PC-3 (cell line): Measurements from ENCODE around the gene GFRA1. TPM values are rescaled to one million over a fixed set of nuclear protein-coding genes. Genes with fewer than 3 reads are reported as not detected.

Source experiments
- ATAC-seq: fragments of 200-7000 bp; cut with Tn5 transposase; 2 replicates; pipeline ENCODE4 v1.9.1; 2020; ENCODE audit warnings: mild to moderate bottlenecking, moderate library complexity
- BruUV-seq: library from RNA; stranded (reverse); fragments of 400-500 nt; replicated peaks from 2 replicates; lab custom pipeline; 2021; lab: Mats Ljungman, UMichigan
- CTCF ChIA-PET: fragments of 300-600 bp; sonication (Branson Sonifier 250); formaldehyde crosslinking; loops from one replicate; lab custom pipeline; 2022; ENCODE audit warnings: antibody characterized with exemption; lab: Charles Lee
- POLR2A ChIA-PET: fragments of 300-600 bp; sonication (Branson Sonifier 250); formaldehyde crosslinking; loops from one replicate; lab custom pipeline; 2022; ENCODE audit warnings: antibody characterized with exemption; ENCODE audit not compliant: unreplicated experiment; lab: Charles Lee
- DNase-seq: peaks from one replicate; pipeline ENCODE4 v3.0.0-alpha.2; 2015
- H2AFZ ChIP-seq: fragments of 300-600 bp; sonication (generic); 2 replicates; pipeline ENCODE4 v1.6.0; 2016; ENCODE audit warnings: antibody characterized with exemption, low read length
- H3F3A ChIP-seq: fragments of 300-600 bp; sonication (generic); one replicate; pipeline ENCODE4 v1.6.0; 2017; ENCODE audit warnings: antibody characterized with exemption, low read length, control low read depth, mild to moderate bottlenecking; ENCODE audit not compliant: unreplicated experiment
- H3K27ac ChIP-seq: fragments of 300-600 bp; sonication (generic); 2 replicates; pipeline ENCODE4 v1.5.1; 2016; ENCODE audit warnings: mild to moderate bottlenecking, low read length
- H3K27me3 ChIP-seq: fragments of 300-600 bp; sonication (generic); 2 replicates; pipeline ENCODE4 v1.6.1; 2016; ENCODE audit warnings: low read length, mixed read lengths
- H3K36me3 ChIP-seq: fragments of 300-600 bp; sonication (generic); 2 replicates; pipeline ENCODE4 v1.6.1; 2016; ENCODE audit warnings: low read depth, mixed run types, low read length, mixed read lengths
- H3K4me1 ChIP-seq: fragments of 300-600 bp; sonication (generic); 2 replicates; pipeline ENCODE4 v1.5.1; 2016; ENCODE audit warnings: low read length; ENCODE audit not compliant: insufficient read depth
- H3K4me2 ChIP-seq: fragments of 300-600 bp; sonication (generic); 2 replicates; pipeline ENCODE4 v1.6.0; 2016; ENCODE audit warnings: low read length
- H3K4me3 ChIP-seq: fragments of 300-600 bp; sonication (generic); 2 replicates; pipeline ENCODE4 v1.5.1; 2016; ENCODE audit warnings: mild to moderate bottlenecking, low read length, mixed read lengths
- H3K79me2 ChIP-seq: fragments of 300-600 bp; sonication (generic); 2 replicates; pipeline ENCODE4 v1.6.1; 2017; ENCODE audit warnings: low read length, mixed read lengths
- H3K9ac ChIP-seq: fragments of 300-600 bp; sonication (generic); 2 replicates; pipeline ENCODE4 v1.6.0; 2016; ENCODE audit warnings: mild to moderate bottlenecking, low read length
- H3K9me2 ChIP-seq: fragments of 300-600 bp; sonication (generic); replicated peaks from 2 replicates; pipeline ENCODE4 v1.6.1; 2016; ENCODE audit warnings: mixed run types, low read length, mixed read lengths
- H3K9me3 ChIP-seq: fragments of 300-600 bp; sonication (generic); 2 replicates; pipeline ENCODE4 v1.6.1; 2016; ENCODE audit warnings: low read length, mixed read lengths
- H4K20me1 ChIP-seq: fragments of 300-600 bp; sonication (generic); 2 replicates; pipeline ENCODE4 v1.6.1; 2016; ENCODE audit warnings: low read length, mixed read lengths
- CTCF ChIP-seq: fragments of 300-600 bp; sonication (generic); conservative IDR thresholded peaks from 2 replicates; pipeline ENCODE4 v1.5.1; 2017; ENCODE audit warnings: antibody characterized with exemption, low read depth, mild to moderate bottlenecking, low read length
- EZH2 ChIP-seq: fragments of 300-600 bp; sonication (generic); IDR thresholded peaks from one replicate; pipeline ENCODE4 v1.6.1; 2017; ENCODE audit warnings: antibody characterized with exemption, mild to moderate bottlenecking, low read length; ENCODE audit not compliant: unreplicated experiment
- EZH2phosphoT487 ChIP-seq: fragments of 300-600 bp; sonication (generic); IDR thresholded peaks from 2 replicates; pipeline ENCODE4 v1.6.1; 2018; ENCODE audit warnings: mild to moderate bottlenecking, antibody characterized with exemption, low read length, borderline replicate concordance
- intact Hi-C: fragments of 100-400 bp; cut with micrococcal nuclease; formaldehyde crosslinking; loops from 2 replicates; pipeline ENCODE4 v1.9.0; 2023
- total RNA-seq: library from RNA; depleted of rRNA; stranded (reverse); fragments of >200 nt; gene quantifications from 2 replicates; pipeline ENCODE4 v1.2.3, GENCODE V29; 2014

GFRA1 gene
- total RNA-seq, 1 experiment from 2014 or later = not detected

GRCh38 chr10:116257785-116258184, 15.2 kb downstream of the GFRA1 start:
- H3K4me1 ChIP-seq = no peaks in the 10 kb centered on the region
- no peak overlapping the region for H3K9ac ChIP-seq
- H4K20me1 ChIP-seq = no peaks in the 10 kb centered on the region
- H3K4me3 ChIP-seq = no peak overlapping the region
- no peaks in the 10 kb centered on the region for H3K9me3 ChIP-seq
- no TSS peak for BruUV-seq
- no peaks in the 10 kb centered on the region for H3K36me3 ChIP-seq
- POLR2A ChIA-PET = no interaction called here
- no peak overlapping the region for H3K4me2 ChIP-seq
- H3K9me2 ChIP-seq = no peaks in the 10 kb centered on the region
- no peaks in the 10 kb centered on the region for H3F3A ChIP-seq
- DNase-seq (no peak), ATAC-seq (no peak)
- no peak overlapping the region for H3K27ac ChIP-seq
- intact Hi-C loops = no loop called here
- CTCF ChIA-PET = no interaction called here
- H3K27me3 ChIP-seq = no peaks in the 10 kb centered on the region
- TF ChIP-seq CTCF (no peak), EZH2phosphoT487 (no peak), EZH2 (no peak)
- no peak overlapping the region for H2AFZ ChIP-seq
- H3K79me2 ChIP-seq = no peaks in the 10 kb centered on the region

DNA sequence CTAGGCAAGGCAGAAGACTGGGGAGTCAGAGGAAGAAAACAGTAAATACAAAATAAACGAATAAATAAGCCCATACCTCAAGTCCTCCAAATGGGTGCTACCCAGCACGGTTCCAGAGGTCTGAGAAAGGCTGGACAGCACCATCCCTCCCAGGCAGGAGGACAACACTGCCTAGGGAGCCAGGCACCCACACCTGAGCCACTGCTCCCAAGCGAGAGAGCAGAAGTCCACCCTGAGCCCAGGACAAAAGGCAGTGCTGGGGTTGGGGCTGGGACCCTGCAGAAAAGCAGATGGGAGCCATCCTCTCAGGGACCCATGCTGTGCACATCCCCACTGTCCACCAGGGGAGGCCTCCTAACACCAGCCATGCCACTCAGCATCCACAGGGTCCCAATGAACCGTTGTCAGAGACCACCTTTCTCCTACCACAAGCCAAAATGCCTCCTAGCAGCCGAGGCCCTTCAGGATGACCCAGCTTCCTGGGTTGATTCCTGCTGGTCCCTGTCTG, 16.2 kb downstream of the GFRA1 start:
- no peaks in the 10 kb centered on the region for H3K79me2 ChIP-seq
- no TSS peak for BruUV-seq
- DNase-seq = no peak
- no peaks in the 10 kb centered on the region for H3F3A ChIP-seq
- H2AFZ ChIP-seq = no peak overlapping the region
- H3K4me3 ChIP-seq = no peak overlapping the region
- H3K9me3 ChIP-seq = no peaks in the 10 kb centered on the region
- ChIA-PET CTCF (no interaction called here), POLR2A (no interaction called here)
- TF ChIP-seq CTCF (no peak), EZH2 (no peak), EZH2phosphoT487 (no peak)
- no peaks in the 10 kb centered on the region for H3K27me3 ChIP-seq
- H3K9ac ChIP-seq = no peak overlapping the region
- ATAC-seq = no peak
- H3K4me2 ChIP-seq = no peak overlapping the region
- intact Hi-C loops = no loop called here
- no peak overlapping the region for H3K27ac ChIP-seq
- no peaks in the 10 kb centered on the region for H3K9me2 ChIP-seq
- H3K36me3 ChIP-seq = no peaks in the 10 kb centered on the region
- no peaks in the 10 kb centered on the region for H4K20me1 ChIP-seq
- no peaks in the 10 kb centered on the region for H3K4me1 ChIP-seq

DNA sequence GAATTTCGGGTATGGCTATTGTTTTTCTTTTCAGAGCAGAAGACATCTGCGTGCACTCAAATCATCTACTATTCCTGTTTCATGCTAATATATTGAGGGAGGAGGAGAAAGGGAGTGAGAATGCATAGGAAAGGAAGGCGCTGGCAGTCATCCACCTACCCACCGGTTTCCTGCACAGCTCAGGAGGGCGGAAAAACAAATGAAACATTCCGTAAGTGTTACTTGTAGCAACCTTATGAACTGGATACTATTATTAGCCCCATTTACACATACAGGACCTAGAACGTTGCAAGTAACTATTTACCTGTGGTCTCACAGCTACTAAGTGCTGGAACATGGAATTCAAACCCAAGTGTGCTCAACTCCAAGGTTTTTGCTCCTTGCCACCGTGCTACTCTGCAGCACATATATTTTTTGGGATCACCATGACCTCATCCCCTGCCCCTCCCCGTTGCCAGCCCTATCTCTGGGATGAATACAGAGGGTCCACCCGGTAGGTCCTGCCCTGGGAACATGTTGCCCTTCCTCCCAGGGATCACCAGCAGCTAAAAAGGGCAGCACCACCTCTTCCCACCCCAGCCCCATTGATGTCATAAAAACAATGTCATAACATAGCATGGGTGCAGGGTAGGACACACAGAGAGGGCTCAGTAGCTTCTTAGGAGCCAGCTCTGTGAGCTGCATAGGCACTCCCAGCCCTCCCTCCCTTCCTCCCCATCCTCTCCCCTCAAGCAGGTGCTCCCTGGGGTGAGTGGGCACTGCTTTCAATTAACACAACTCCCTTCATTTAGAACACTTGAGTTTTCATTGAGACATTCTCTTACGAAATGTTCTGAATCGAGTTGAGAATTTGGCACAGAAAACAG, 16.9 kb downstream of the GFRA1 start:
- DNase-seq = no peak
- POLR2A ChIA-PET = no interaction called here
- Histone ChIP-seq H3K79me2 (no peaks in the 10 kb centered on the region), H3K36me3 (no peaks in the 10 kb centered on the region), H2AFZ (no peak overlapping the region), H3K9me3 (no peaks in the 10 kb centered on the region), H3K9ac (no peak overlapping the region), H3K27ac (no peak overlapping the region), H4K20me1 (no peaks in the 10 kb centered on the region), H3F3A (no peaks in the 10 kb centered on the region), H3K27me3 (no peaks in the 10 kb centered on the region), H3K9me2 (no peaks in the 10 kb centered on the region), H3K4me2 (no peak overlapping the region), H3K4me1 (no peaks in the 10 kb centered on the region), H3K4me3 (no peak overlapping the region)
- CTCF ChIA-PET = no interaction called here
- TF ChIP-seq EZH2 (no peak), EZH2phosphoT487 (no peak), CTCF (no peak)
- no peak for ATAC-seq
- no TSS peak for BruUV-seq
- intact Hi-C loops = no loop called here
